Measurements from ENCODE around the gene TULP1.

Gene TULP1

GRCh38 chr6:35512006-35512405 lies 690 bp downstream of the TULP1 start:
- H3K4me3 ChIP-seq (replicated peaks; ENCODE audit: low read depth, low read length) = no peak overlapping the region
- no peak for TF ChIP-seq CTCF (IDR thresholded peaks at IDR 0.05; ENCODE audit: low read depth, low read length, missing control alignments)
- no peak for DNase-seq (ENCODE audit: extremely low read depth, low read depth)

- no peak for DNase-seq (ENCODE audit: extremely low read depth, low read depth)
- H3K4me3 ChIP-seq (replicated peaks; ENCODE audit: low read depth, low read length) = no peak overlapping the region
- no peak for TF ChIP-seq CTCF (IDR thresholded peaks at IDR 0.05; ENCODE audit: low read depth, low read length, missing control alignments)
Observed at GRCh38 chr6:35511562-35511941, 1.1 kb downstream of the TULP1 start.

- TF ChIP-seq CTCF (IDR thresholded peaks at IDR 0.05; ENCODE audit: low read depth, low read length, missing control alignments) = no peak
- no peak for DNase-seq (ENCODE audit: extremely low read depth, low read depth)
- no peak overlapping the region for H3K4me3 ChIP-seq (replicated peaks; ENCODE audit: low read depth, low read length)
Observed at GRCh38 chr6:35510916-35511561, 1.7 kb downstream of the TULP1 start.

GRCh38 chr6:35508542-35508941 lies 4.2 kb downstream of the TULP1 start:
- no peak overlapping the region for H3K4me3 ChIP-seq (replicated peaks; ENCODE audit: low read depth, low read length)
- DNase-seq (ENCODE audit: extremely low read depth, low read depth) = no peak
- TF ChIP-seq CTCF (IDR thresholded peaks at IDR 0.05; ENCODE audit: low read depth, low read length, missing control alignments) = no peak

GRCh38 chr6:35508027-35508426 lies 4.7 kb downstream of the TULP1 start:
- no peak overlapping the region for H3K4me3 ChIP-seq (replicated peaks; ENCODE audit: low read depth, low read length)
- no peak for DNase-seq (ENCODE audit: extremely low read depth, low read depth)
- TF ChIP-seq CTCF (IDR thresholded peaks at IDR 0.05; ENCODE audit: low read depth, low read length, missing control alignments) = no peak

- TF ChIP-seq CTCF (IDR thresholded peaks at IDR 0.05; ENCODE audit: low read depth, low read length, missing control alignments) = no peak
- H3K4me3 ChIP-seq (replicated peaks; ENCODE audit: low read depth, low read length) = no peak overlapping the region
- DNase-seq (ENCODE audit: extremely low read depth, low read depth) = no peak
Observed at GRCh38 chr6:35507221-35507620, 5.5 kb downstream of the TULP1 start.

- TF ChIP-seq CTCF (IDR thresholded peaks at IDR 0.05; ENCODE audit: low read depth, low read length, missing control alignments) = no peak
- DNase-seq (ENCODE audit: extremely low read depth, low read depth) = no peak
- H3K4me3 ChIP-seq (replicated peaks; ENCODE audit: low read depth, low read length) = no peak overlapping the region
Observed at GRCh38 chr6:35506536-35506935, 6.2 kb downstream of the TULP1 start.

Measured in HFF-Myc (cell line).